ENCODE measurements around the gene TMPRSS4. TPM values are rescaled to one million over a fixed set of nuclear protein-coding genes. Genes with fewer than 3 reads are reported as not detected.

The TMPRSS4 gene
- total and polyA plus RNA-seq, 9 of the 15 experiments (the other 6 are each of a cell fraction or from before 2014, with no cell fraction given): 4.0 to 10.0 (median 5.6) TPM

DNA sequence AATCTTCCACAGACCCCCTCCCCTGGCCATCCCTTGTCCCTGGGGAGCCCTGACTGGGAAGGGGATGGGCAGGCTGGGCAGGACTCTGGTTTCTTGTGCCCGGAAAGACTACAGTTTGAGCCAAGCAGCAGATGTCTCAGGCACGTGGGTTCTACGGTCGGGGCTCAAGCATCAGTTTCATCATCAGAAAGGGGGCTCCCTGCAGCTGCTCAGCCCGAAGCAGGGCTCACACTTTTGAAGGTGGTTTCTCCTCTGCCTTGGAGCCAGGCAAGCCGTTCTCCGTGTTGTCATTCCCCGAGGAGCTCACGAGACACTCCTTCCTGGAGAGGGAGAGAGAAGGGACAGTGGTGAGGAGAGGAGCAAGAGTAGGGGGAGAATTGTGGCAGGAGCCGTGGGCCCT, 59.9 kb downstream of the TMPRSS4 start (continued):
- no peak for TF ChIP-seq DPF2 (IDR thresholded peaks at IDR 0.05)

DNA sequence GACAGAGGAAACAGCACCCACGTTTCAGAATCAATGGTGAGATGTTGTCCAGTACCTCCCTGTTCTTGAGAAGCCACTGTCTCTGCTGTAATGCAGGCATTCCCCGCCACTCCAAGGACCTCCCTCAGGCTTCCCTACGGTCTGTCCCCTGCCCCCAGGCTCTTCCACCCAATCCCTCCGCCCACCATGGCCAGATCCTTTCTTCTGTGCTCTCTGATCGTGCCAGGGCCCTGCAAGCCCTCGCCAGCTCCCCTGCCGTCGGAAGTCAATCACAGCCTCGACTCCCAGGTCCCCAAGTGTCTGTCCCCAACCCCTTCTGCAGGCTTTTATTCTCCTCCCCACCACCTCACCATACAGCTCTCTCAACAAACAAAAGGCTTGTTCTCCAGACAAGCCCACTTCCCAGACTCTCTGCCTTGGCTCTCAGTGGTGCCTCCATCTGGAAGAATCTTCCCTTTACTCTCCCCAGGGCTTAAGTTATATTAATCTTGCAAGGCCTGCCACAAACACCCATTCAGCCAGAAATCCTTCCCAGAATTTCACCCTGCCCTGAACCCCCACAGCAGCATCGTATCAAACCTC, 62.1 kb downstream of the TMPRSS4 start:
- H3K27me3 ChIP-seq (ENCODE audit: control insufficient read depth in 2 of 2, insufficient read depth in 2 of 2, low read length in 2 of 2): peaks cover 21 to 59% of the 10 kb centered on the region in 2 experiments
- no peaks in the 10 kb centered on the region for H3K36me3 ChIP-seq (ENCODE audit: control insufficient read depth, insufficient read depth, low read length)
- no peak overlapping the region for H2AFZ ChIP-seq (ENCODE audit: low read depth, low read length)
- intact Hi-C loops (cut with micrococcal nuclease) (loop anchor here (1.0 kb wide), 1 partner anchor 70 kb away; no protein-coding TSS in a partner anchor), in situ Hi-C loops (cut with MboI) (no loop called here)
- no peaks in the 10 kb centered on the region for H3K4me1 ChIP-seq (replicated peaks in 1 of 2; ENCODE audit: control insufficient read depth in 2 of 2, insufficient read depth in 2 of 2, low read length in 2 of 2)
- ChIA-PET CTCF (ENCODE audit: low intra/inter-chr PET ratio) (no interaction called here), POLR2A (interaction anchor here (0.6 kb wide), 1 partner anchor 348 kb away, joined by 3 read pairs; no protein-coding TSS in a partner anchor)
- H3K9me3 ChIP-seq (replicated peaks; ENCODE audit: control insufficient read depth, insufficient read depth, low read depth, low read length): no peaks in the 10 kb centered on the region
- no peak overlapping the region for H3K4me2 ChIP-seq (ENCODE audit: insufficient read depth, low read length)
- H4K20me1 ChIP-seq (replicated peaks; ENCODE audit: control insufficient read depth, insufficient read depth, low read length): no peaks in the 10 kb centered on the region; the same call in 1 of the 2 replicates
- H3K9ac ChIP-seq (ENCODE audit: insufficient read depth in 1 of 2, low read depth in 2 of 2, low read length in 2 of 2): no peak overlapping the region
- BruUV-seq (replicated peaks): no TSS peak
- H3K4me3 ChIP-seq: no peak overlapping the region
- DNase-seq (ENCODE audit: extremely low read depth in 1 of 4, low spot score in 3 of 4) (no peak), FAIRE-seq (no peak), ATAC-seq (no peak)
- 4% methylated on average over 9 of the region's 10 CpGs for WGBS (ENCODE audit: insufficient coverage, low coverage, missing lambda C conversion rate)
- H3K79me2 ChIP-seq (ENCODE audit: control insufficient read depth, insufficient read depth, low read length): no peaks in the 10 kb centered on the region
- no peaks in the 10 kb centered on the region for H3K9me1 ChIP-seq (ENCODE audit: control insufficient read depth, insufficient read depth, low read length)
- H3K27ac ChIP-seq (ENCODE audit: extremely low read depth, low read depth, low read length): no peak overlapping the region
- TF ChIP-seq, protein P1, sequence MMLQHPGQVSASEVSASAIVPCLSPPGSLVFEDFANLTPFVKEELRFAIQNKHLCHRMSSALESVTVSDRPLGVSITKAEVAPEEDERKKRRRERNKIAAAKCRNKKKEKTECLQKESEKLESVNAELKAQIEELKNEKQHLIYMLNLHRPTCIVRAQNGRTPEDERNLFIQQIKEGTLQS (IDR thresholded peaks at IDR 0.05): no peak
- TF ChIP-seq, protein P1 (CRISPR knock-in tag; conservative IDR thresholded peaks at IDR 0.05): no peak
- TF ChIP-seq CBX2 (IDR thresholded peaks at IDR 0.05; ENCODE audit: insufficient read depth, low read length, poor library complexity, severe bottlenecking) (no peak), SAFB (IDR thresholded peaks at IDR 0.05; ENCODE audit: borderline replicate concordance, low read depth, low read length) (no peak), PML (IDR thresholded peaks at IDR 0.05; ENCODE audit: low read length) (no peak), BCL6 (CRISPR knock-in tag; IDR thresholded peaks at IDR 0.05) (no peak), ZNF707 (CRISPR knock-in tag; conservative IDR thresholded peaks at IDR 0.05) (no peak), ZNF76 (CRISPR knock-in tag; IDR thresholded peaks at IDR 0.05; ENCODE audit: borderline replicate concordance) (no peak)
- TF ChIP-seq, protein P2, sequence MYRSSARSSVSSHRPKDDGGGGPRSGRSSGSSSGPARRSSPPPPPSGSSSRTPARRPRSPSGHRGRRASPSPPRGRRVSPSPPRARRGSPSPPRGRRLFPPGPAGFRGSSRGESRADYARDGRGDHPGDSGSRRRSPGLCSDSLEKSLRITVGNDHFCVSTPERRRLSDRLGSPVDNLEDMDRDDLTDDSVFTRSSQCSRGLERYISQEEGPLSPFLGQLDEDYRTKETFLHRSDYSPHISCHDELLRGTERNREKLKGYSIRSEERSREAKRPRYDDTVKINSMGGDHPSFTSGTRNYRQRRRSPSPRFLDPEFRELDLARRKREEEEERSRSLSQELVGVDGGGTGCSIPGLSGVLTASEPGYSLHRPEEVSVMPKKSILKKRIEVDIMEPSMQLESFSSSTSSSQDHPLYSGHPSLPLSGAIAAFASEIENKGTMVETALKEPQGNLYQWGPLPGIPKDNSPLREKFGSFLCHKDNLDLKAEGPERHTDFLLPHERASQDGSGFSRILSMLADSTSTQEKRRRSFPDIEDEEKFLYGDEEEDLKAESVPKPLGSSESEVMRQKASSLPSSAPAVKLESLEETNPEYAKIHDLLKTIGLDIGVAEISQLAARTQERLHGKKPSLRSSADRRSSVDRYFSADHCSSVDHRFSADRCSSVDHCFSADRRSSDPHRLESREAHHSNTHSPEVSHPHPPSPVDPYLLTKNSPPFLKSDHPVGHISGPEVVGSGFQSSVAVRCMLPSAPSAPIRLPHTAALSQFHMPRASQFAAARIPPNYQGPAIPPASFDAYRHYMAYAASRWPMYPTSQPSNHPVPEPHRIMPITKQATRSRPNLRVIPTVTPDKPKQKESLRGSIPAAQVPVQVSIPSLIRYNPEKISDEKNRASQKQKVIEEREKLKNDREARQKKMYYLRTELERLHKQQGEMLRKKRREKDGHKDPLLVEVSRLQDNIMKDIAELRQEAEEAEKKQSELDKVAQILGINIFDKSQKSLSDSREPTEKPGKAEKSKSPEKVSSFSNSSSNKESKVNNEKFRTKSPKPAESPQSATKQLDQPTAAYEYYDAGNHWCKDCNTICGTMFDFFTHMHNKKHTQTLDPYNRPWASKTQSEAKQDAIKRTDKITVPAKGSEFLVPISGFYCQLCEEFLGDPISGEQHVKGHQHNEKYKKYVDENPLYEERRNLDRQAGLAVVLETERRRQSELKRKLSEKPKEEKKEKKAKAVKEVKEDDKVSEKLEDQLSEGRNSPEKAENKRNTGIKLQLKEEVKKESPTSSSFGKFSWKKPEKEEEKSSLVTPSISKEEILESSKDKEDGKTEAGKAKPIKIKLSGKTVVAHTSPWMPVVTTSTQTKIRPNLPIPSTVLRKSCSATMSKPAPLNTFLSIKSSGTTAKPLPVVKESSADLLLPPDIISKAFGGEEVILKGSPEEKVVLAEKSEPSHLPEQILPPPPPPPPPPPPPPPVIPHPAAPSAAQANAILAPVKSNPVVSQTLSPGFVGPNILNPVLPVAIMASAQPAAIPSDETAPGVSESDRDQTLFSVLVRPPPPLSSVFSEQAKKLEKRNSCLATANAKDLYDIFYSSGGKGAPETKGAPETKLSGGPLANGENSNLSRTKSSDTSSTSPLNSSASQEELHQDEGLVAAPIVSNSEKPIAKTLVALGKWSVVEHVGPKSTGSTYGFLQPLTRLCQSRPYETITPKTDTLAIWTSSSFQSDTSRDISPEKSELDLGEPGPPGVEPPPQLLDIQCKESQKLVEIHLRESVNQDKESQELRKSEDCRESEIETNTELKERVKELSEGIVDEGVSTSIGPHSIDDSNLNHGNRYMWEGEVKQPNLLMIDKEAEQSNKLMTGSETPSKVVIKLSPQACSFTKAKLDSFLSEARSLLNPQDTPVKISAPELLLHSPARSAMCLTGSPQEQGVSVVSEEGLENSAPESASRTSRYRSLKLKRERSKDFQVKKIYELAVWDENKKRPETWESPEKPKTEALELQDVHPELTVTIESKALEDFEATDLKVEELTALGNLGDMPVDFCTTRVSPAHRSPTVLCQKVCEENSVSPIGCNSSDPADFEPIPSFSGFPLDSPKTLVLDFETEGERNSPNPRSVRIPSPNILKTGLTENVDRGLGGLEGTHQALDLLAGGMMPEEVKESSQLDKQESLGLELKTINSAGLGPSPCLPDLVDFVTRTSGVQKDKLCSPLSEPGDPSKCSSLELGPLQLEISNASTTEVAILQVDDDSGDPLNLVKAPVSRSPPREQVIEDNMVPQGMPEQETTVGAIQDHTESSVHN (IDR thresholded peaks at IDR 0.05; ENCODE audit: borderline replicate concordance in 1 of 2, low read depth in 1 of 2): no peak
